NCI-H460 (cell line): ENCODE results near the gene PRLHR. TPM values are rescaled to one million over a fixed set of nuclear protein-coding genes. Genes with fewer than 3 reads are reported as not detected.
"Not testable (repeated sequence)": the region's sequence is repeated elsewhere in the genome, so short reads cannot be mapped to it uniquely, and the experiment has no call there.

Source experiments
- DNase-seq: peaks from one replicate; pipeline ENCODE4 v3.0.0-alpha.2; 2016; ENCODE audit warnings: low read depth; ENCODE audit errors: extremely low read depth
- polyA plus RNA-seq: library from polyadenylated mRNA; depleted of rRNA; stranded (reverse); fragments of >200 nt; gene quantifications from 2 replicates; pipeline ENCODE4 v1.2.3, GENCODE V29; 2014; cell fraction: nucleus; rRNA removed
- total RNA-seq: library from RNA; depleted of rRNA; stranded (reverse); fragments of >200 nt; shearing (Covaris generic); gene quantifications from 2 replicates; pipeline ENCODE4 v1.2.3, GENCODE V29; 2014; rRNA removed

Gene PRLHR
- total RNA-seq: not detected in 2 replicates
- polyA plus RNA-seq: not detected in 2 replicates

DNA sequence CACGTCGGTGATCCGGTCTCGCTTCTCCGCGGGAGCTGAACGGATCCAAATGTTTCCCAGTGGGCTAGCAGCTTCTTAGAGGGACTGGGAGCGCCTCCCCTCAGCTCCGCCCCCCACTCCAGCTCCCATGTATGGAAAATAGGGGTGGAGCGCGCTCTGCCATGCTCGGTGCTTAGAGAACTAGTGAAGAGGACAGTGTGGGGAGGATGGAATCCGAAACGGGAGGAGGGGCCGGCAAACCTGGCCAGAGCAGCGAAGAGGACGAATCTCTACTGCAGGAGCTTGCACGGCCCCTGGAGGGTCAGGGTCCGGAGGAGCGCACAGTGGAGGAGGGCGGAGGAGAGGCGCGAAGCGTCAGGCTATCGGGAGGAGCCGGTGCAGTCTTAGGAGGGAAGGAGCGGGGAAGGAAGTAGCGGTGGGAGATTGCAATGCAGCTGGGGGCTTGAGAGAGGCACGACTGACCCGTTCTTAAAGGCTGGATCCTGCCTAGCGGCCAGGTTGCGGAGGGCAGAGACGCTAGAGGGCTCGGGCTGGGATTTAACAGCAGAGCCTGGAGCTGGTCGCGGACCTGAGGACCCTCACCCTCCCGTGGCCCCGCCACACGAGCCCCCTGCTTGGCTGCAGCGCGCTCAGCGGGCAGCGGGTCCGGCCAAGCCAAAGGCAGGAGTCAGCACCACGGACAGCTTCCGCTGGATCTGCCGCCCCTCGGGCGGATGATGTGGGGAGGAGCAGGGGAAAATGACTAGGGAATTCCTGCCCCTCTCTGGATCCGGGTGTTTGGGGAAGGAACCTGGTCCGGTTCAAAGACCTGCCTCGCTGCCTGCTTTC, at the start of gene PRLHR:
PRLHR (minus strand) TSS at position 51 of the 828 bp plus-strand sequence. CDS start 404 bp downstream, outside the sequence.
- DNase-seq: peak; percentile 12

- DNase-seq: no peak
Measured at GRCh38 chr10:118642228-118642627, 46.8 kb upstream of the PRLHR start.

GRCh38 chr10:118638680-118639079, 43.2 kb upstream of the PRLHR start:
- DNase-seq: no peak

DNA sequence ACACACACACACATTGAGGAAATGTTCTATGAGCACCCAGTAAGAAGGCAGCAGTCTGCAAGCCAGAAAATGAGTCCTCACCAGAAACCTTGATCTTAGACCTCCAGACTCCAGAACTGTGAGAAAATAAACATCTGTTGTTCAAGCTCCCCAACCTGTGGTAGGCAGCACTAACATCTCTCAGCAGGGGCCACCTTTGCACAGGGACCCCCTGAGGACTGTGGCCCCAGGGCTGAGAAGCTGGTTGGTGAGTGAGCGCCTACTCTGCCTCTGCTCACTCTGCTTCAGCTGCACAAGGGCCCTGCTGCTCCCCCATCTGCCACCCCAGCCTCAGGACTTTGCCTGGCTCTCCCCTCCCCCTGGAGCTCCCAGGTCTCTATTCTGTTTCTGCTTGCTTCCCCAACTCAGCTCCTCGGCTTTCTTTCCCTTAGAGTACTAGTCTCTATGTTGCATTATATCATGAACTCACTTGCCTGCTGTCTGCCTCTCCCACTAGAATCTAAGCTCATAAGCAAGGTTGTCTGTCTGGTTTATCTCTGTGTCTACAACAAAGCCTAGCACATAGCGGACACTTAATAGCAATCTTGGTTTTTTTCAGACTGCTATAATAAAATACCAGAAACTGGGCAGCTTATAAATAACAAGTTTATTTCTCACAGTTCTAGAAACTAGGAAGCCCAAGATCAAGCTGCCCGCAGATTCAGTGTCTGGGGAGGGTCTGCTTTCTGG, 40.4 kb upstream of the PRLHR start:
- no peak for DNase-seq

GRCh38 chr10:118633786-118634185, 38.3 kb upstream of the PRLHR start:
- DNase-seq: no peak

GRCh38 chr10:118629211-118629610, 33.8 kb upstream of the PRLHR start:
- no peak for DNase-seq

- no peak for DNase-seq
Measured at GRCh38 chr10:118628397-118628796, 32.9 kb upstream of the PRLHR start.

DNA sequence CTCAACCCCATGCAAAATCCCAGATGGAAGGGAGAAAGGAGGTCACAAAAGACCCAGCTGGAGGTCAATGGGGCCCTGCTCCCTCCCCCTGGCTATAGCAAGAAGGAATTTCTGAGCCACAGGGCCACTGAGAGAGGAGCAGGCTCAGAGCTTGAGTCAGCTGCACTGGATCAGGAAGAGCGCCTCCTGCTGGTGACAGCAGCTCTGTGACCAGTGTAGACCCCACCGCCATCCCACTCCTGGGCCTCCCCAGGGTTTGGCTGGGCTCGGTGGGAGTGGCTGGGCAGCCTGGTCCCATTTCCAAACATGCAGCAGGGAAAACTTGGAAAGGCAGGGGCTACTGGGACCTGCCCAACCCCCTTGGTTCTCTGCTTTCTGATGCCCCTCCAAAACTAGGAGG, 31.5 kb upstream of the PRLHR start:
- no peak for DNase-seq

DNA sequence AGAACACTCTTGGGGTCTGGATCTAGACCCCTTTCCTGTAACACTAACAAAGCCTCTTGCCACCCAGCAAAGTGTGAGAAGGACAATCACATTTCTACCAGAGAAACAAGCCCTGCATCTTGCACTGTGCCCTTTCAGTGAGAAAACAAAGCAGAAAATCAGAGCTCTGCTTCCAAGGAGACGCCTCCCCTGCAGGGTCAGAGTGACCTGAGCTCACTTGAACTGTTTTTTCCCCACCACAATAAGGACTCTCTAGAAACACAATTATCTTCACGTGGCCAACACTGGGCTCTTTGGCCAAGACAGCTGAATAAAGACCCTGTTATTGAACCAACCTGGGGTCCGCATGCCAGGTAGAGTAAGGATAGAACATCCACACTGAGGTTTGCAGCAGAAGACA, 30.1 kb upstream of the PRLHR start:
- DNase-seq: no peak

DNA sequence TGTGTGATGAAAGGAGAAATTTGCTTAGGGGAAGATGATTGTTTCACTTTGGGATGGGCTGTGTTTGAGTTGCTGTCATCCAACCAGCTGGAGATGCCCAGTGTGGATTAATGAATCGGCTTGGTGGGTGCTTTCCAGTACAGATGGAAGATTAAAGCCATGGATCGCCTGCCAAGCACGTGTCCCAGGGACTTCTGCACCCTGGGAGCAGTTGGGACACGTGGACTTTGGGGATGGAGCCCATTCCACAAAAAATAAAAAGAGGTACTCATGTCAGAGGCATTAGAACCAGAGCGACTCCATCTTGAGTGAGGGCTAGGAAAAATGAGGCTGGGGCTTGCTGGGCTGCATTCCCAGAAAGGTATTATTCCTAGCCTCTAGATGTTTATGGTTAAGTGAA, 29.3 kb upstream of the PRLHR start:
- DNase-seq: no peak

- DNase-seq: no peak
Measured at GRCh38 chr10:118621304-118621942, 26.0 kb upstream of the PRLHR start.

DNA sequence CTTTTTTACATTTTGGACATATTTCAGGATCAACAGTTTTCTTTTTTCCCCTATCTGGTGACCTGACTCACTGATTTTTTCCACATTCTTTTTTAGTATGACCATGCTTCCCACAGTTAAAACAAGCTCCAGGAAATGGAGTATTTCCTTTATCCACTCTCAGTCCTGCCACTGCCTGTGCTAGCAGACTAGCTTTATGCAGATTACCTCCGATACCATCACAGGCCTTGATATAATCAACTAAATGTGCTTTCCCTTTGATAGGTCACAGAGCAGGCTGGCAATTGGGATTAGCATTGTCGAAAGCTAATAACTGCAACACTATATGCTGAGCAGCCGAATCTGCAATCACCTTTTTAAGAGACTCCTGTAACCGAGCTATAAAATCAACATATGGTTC, 18.4 kb upstream of the PRLHR start:
- not testable (repeated sequence) for DNase-seq

DNA sequence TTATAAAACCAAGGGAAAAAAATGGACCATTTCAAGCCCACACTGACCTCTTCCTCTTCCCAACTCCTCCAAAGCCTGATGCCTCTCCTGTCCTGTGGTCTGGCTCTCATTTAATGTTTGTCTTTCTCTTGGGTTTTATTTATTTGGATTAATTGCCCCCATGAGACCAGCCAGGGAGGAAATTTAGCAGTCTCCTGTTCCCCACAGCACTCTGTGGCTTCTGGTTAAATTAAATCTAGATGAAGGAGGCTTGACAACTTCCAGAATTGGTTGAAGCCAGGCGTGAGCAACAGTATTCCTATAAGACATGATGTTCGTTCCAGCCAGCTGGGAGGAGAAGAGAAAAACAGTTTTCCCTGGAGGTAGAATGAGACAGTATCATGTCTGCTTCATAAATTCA, 15.1 kb upstream of the PRLHR start:
- DNase-seq: no peak

GRCh38 chr10:118607768-118608354, 12.4 kb upstream of the PRLHR start:
- no peak for DNase-seq

DNA sequence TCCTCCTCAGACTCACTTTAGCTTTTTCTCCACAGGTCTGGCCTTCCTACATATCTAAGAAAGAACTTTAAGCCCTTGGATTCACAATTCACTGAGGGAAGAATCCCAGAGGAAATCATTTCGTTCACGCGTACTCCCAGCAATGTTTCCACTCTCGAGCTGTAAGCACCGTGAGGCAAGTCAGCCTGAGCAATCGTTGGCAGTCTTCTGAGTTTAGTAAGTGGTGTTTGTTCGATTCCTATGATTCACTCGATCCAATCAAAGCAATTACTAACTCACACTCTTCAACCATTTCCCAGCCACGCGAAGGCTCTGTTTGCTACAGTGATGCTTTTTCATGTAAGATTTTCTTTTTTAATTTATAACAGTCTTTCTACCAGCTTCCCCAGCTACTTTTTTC, 10.2 kb upstream of the PRLHR start:
- no peak for DNase-seq

DNA sequence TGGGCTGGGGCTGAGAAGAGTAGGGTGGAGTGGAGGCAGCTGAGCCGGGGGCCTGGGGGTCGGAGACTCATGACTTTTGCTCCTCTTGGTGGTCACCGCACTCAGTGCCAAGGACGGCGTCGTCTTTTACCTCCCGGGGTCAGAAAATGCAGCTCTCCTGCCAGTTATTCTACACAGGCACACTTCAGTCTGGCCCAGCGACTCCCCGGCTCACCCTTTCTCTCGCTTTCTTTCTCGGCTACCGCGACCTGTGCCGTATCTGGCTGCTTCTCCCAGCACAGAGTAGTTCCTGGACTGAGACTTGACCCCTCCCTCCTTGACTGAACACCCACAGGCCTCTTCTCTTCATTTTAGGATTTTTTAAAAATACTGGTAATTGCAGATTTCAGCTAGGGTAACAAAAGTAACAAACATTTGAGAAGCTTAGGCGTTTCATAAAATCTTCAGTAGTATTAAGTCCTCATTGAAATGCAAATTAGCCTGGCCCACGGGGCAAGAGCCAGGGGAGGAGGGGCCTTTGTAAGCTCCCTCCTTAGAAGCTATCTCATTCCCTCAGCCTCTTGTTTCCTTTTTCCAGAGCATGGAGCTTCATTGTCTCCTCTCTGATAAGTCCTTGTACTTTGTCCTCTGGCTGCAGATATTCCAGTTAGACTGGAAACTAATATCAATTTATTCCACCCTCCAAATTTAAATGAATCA, 1.1 kb upstream of the PRLHR start:
- no peak for DNase-seq

DNA sequence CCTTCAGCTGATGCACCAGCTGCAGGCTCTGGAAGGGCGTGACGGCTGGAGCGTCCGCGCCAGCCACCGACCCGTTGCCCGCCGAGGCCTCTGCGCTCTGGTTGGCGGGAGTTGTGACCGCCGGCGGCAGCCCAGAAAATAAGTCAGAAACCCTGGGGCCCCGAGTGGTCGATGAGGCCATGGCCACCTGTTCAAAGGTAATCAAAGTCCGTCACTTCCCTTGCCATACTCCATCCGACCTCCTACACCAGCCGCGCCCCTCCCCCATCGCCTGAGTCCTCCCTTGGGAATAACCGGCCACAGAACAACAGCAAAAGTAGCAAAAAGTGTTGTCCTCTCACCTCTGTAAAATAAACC, 406 bp downstream of the PRLHR start:
- DNase-seq: no peak

DNA sequence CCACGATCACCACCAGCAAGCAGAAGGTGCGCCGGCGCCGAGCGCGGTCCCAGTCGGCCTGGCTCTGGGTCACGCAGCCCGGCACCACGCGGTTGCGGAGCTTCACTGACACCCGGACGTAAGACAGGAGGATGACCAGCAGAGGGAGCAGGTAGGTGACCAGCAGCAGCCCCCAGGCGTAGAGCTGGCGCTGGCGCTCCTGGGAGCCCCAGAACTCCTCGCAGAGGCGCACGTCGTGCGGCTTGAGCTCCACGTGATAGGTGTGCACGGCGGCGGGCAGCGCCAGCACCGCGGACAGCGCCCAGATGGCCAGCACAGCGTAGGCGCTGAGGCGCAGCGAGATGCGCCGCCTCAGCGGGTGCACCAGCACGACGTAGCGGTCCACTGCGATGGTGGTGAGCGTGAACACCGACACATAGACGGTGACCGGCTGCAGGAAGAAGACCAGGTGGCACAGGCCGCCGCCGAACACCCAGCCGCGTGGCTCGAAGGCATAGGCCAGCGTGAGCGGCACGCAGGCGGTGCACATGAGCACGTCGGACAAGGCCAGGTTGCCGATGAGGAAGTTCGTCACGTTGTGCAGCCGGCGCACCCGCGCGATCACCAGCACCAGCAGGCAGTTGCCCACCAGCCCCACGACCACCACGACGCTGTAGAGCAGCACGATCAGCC, 920 bp downstream of the PRLHR start:
- DNase-seq: no peak

- no peak for DNase-seq
Measured at GRCh38 chr10:118592675-118593330, 2.6 kb downstream of the PRLHR start.
